Hindlimb muscle (tissue), 1 donor: ENCODE data around the gene ITGB5. TPM values are rescaled to one million over a fixed set of nuclear protein-coding genes. Genes with fewer than 3 reads are reported as not detected.
"Not testable (repeated sequence)": the region's sequence is repeated elsewhere in the genome, so short reads cannot be mapped to it uniquely, and the experiment has no call there.

Source experiments
- DNase-seq: peaks from one replicate; pipeline ENCODE4 v3.0.0-alpha.2; 2013
- polyA plus RNA-seq: library from polyadenylated mRNA; unstranded; fragments of 120-200 nt; gene quantifications from one replicate; pipeline ENCODE4 v1.2.1, GENCODE V29; 2013; ENCODE audit not compliant: insufficient read length

Gene ITGB5
- polyA plus RNA-seq, 1 donor: 29.7 TPM

- DNase-seq: peak; percentile 81
Measured at GRCh38 chr3:124812291-124813265, 74.6 kb downstream of the ITGB5 start.

GRCh38 chr3:124811436-124811835, 75.7 kb downstream of the ITGB5 start:
- no peak for DNase-seq

DNA sequence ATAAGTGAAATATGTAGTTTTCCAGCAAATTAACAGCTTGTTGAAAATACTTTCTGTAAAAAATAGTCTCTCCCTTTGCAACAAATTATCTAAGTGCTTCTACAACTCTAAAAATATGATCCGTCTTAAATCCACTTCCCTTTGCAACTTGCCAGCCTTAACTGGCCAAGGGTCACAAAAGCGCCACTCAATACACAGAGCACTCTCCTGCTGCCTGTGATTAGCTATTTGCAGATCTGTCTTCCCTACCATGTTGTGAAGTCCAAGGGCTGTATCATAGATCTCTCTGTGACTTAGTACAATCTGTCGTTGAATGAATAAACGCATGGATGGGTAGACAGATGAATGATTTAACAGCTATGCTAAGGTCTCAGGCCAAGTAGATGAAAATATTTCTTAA, 76.2 kb downstream of the ITGB5 start:
- no peak for DNase-seq

DNA sequence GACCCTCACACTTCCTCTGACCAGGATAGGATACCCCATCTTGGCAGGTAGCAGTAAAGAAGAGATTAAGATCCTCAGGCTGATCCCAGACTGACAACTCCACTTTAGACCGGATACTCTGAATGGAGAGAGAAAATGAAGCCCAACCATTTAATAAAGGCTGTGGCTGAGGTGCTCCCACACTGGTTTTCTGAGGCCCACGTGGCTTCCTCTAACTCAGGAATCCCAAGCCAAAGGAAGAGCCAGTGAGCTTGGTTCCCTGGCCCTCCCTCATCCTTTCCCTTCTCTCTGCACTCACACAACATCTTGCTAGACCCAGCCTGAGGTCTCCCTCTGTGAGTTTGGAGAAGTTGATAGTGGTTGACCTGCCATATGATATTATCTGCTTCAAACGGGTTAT, 78.1 kb downstream of the ITGB5 start:
- no peak for DNase-seq

GRCh38 chr3:124805671-124806070, 81.5 kb downstream of the ITGB5 start:
- no peak for DNase-seq

GRCh38 chr3:124804875-124805274, 82.3 kb downstream of the ITGB5 start:
- no peak for DNase-seq

GRCh38 chr3:124802702-124803101, 84.5 kb downstream of the ITGB5 start:
- no peak for DNase-seq

GRCh38 chr3:124802061-124802698, 85.0 kb downstream of the ITGB5 start:
- DNase-seq: no peak

GRCh38 chr3:124800511-124801258, 86.5 kb downstream of the ITGB5 start:
- no peak for DNase-seq

DNA sequence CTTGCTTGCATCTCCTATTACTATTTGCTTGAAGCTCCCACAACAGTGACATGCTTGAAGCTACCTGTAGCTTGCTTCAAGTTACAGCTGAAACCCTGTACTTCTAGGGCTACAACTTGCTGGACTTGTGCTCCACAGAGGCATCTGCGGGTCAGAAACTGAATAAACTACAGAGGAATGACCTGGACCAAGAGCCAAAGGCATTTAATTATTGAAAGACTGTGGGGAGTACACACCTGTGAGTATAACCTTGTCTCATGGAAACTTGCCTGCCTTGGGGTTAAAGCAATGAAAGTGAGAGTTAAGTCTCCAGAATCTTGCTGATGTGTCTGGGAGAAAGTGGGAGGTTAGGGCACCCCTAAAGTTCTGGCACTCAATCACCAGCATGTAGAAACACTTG, 87.1 kb downstream of the ITGB5 start:
- DNase-seq: no peak

GRCh38 chr3:124799676-124800075, 87.5 kb downstream of the ITGB5 start:
- no peak for DNase-seq

DNA sequence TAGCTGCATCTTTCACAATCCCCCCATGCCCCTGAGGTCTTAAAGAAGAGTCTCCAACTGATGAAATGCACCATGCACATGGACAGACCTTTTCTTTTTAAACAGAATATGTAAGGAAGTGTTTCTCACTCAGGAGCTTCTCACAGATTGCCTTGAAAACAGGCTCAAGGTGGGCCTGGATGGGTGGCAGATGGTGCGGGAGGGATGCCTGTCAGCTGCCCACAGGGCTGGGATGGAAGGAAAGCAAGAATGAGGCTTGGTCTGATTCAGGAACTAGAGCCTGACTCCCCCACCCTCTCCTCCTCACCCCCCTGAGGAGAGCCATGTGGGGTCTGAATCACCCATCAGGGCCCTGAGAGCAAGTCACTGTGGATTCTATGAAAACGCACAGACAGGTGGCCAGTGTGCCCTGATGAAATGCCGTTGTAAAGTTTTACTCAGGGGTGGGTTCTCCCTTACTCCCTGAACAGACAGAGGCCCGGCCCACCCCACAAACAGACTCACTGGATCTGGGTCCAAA, 89.7 kb downstream of the ITGB5 start:
- no peak for DNase-seq

DNA sequence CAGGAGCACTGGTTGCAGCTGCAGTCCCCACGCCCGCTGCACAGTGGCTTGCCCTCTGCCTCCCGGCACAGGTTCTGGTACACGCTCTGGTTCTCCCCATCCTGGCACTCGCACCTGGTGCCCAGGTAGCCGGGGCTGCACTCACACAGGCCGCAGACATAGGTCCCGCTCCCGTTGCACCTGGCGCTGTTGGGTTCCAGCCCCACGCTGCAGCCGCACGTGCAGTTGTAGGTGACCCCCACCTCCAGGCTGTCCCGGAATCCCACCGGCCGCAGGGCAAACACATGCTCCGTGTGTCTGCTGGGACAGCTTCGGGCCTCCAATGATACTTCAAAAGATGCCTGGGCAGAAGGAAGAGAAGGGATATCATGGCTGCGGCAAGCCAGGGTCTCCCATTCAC, 90.7 kb downstream of the ITGB5 start:
- no peak for DNase-seq

- no peak for DNase-seq
Measured at GRCh38 chr3:124793054-124793739, 94.0 kb downstream of the ITGB5 start.

DNA sequence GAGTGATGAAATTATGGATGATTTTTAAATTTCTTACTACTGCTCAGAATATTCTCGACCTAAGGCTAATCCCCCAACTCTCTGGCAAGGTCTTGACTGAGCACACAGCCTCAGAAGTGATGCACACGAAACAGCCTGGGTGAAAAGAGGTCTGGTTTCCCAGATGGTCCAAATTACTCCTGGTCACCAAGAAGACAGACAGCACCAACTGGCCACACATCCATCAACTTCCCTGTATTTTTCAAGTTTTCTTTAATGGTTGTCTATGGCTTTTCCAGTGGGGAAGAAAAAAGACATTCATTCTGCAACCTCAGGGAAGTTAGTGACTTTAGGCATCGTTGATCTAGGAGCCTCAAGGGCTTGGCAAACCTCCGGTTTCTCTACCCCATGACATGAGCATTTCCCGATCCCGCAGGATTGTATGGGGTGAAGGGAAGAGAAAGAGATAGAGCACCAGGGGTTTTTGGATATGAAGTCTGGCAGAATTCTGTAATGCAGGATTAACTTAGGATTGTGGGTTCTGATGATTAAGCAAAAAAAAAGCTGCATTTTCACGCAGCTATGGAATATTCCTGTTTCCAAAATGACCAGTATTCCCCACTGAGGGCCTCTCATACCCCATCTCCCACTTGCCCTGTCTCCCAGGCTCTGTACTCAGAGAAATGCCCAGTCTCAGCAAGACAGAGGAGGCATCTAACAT, 94.7 kb downstream of the ITGB5 start:
- DNase-seq: no peak

DNA sequence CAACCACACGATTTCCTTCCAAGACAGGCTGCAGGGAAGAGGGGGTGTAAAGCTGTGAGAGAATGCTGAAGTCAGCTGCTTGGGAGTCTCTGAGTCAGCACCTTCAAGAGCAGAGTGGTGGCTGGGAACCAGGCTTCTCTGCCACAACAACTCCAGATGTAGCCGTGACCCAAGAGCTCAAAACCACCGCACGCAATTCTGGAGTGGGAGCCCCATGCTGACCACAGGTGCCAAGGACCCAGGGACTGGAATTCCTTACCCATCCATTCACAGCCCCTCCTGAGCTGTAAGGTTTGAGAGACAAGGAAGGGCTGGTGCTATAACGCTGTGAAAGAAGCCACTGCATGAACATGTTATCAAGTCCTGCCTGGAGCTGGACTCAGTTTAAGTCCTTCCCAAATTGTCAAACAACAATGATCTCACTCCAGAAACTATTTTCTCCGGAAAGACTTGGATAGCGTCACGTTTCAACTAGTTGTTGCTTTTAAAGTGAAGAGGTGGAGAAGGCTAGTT, 95.5 kb downstream of the ITGB5 start:
- peak; percentile 54 for DNase-seq

GRCh38 chr3:124791142-124791541, 96.0 kb downstream of the ITGB5 start:
- no peak for DNase-seq

DNA sequence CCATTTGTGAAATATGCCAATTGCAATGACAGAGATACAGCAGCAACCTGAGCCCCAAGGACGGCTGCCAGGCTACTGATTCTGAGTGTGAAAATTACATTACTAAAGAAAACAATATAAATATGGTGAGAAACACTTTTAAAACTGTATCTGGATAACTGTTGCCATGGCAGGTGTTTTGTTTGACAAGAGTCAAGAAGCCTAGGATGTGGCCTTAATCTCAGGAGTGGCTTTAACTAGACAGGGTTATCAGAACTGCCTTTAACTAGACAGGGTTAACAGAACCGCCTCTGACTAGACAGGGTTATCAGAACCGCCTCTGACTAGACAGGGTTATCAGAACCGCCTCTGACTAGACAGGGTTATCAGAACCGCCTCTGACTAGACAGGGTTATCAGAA, 98.1 kb downstream of the ITGB5 start:
- DNase-seq: not testable (repeated sequence)

GRCh38 chr3:124788254-124788745, 98.9 kb downstream of the ITGB5 start:
- DNase-seq: no peak

GRCh38 chr3:124787476-124788195, 99.5 kb downstream of the ITGB5 start:
- DNase-seq: no peak
